Suppressor macrophage treated with lipopolysaccharide for 1 hour (primary cell): ENCODE measurements around the gene ERGIC2.
"Not testable (repeated sequence)": the region's sequence is repeated elsewhere in the genome, so short reads cannot be mapped to it uniquely, and the experiment has no call there.

Source experiments
- DNase-seq, 3 donors: peaks; one replicate each; pipeline ENCODE4 v3.0.0-alpha.2; 2020 to 2022

ERGIC2 gene

GRCh38 chr12:29291226-29291625, 89.7 kb downstream of the ERGIC2 start:
- no peak for DNase-seq

- DNase-seq: not testable (repeated sequence)
Measured at GRCh38 chr12:29290475-29290874, 90.5 kb downstream of the ERGIC2 start.

GRCh38 chr12:29288031-29288430, 92.9 kb downstream of the ERGIC2 start:
- DNase-seq: no peak

- DNase-seq: no peak
Measured at GRCh38 chr12:29287622-29288021, 93.3 kb downstream of the ERGIC2 start.
